Measurements from ENCODE around the gene SEC14L6. TPM values are rescaled to one million over a fixed set of nuclear protein-coding genes. Genes with fewer than 3 reads are reported as not detected.
"Not testable (repeated sequence)": the region's sequence is repeated elsewhere in the genome, so short reads cannot be mapped to it uniquely, and the experiment has no call there.

Gene SEC14L6
- total RNA-seq, 1 donor from 2014 or later: 1.4 TPM

DNA sequence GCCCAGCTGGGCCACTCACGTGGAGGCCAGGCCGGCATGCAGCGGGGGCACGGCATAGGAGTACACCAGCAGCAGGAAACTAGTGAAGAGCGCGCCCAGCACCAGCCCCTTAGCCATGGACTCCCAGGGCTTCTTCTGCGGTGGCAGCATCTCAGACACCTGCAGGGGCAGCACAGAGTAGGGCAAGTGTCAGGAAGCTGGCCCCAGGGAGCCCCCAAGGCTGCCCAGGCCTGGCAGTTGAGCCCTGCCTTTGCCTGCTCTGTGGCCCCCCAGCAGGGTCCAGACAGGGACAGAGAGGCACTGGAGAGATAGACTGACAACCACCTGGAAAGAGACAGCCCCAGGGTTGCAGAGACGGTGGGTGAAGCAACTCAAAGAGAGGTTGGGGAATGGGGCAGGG, 10.7 kb upstream of the SEC14L6 start:
- TF ChIP-seq, protein P1, sequence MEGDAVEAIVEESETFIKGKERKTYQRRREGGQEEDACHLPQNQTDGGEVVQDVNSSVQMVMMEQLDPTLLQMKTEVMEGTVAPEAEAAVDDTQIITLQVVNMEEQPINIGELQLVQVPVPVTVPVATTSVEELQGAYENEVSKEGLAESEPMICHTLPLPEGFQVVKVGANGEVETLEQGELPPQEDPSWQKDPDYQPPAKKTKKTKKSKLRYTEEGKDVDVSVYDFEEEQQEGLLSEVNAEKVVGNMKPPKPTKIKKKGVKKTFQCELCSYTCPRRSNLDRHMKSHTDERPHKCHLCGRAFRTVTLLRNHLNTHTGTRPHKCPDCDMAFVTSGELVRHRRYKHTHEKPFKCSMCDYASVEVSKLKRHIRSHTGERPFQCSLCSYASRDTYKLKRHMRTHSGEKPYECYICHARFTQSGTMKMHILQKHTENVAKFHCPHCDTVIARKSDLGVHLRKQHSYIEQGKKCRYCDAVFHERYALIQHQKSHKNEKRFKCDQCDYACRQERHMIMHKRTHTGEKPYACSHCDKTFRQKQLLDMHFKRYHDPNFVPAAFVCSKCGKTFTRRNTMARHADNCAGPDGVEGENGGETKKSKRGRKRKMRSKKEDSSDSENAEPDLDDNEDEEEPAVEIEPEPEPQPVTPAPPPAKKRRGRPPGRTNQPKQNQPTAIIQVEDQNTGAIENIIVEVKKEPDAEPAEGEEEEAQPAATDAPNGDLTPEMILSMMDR (IDR thresholded peaks at IDR 0.05; ENCODE audit: unreplicated experiment): no peak
- no peaks in the 10 kb centered on the region for H3K36me3 Mint-ChIP-seq (ENCODE audit: low read depth, unreplicated experiment)
- no peaks in the 10 kb centered on the region for H3K9me3 Mint-ChIP-seq (ENCODE audit: unreplicated experiment)
- peaks cover 2% of the 10 kb centered on the region for H3K27me3 Mint-ChIP-seq (ENCODE audit: unreplicated experiment)
- no peak overlapping the region for H3K27ac Mint-ChIP-seq (ENCODE audit: unreplicated experiment)
- no peak overlapping the region for H3K4me3 Mint-ChIP-seq (ENCODE audit: unreplicated experiment)
- no peak for DNase-seq (ENCODE audit: low spot score)
- H3K4me1 Mint-ChIP-seq (ENCODE audit: unreplicated experiment): peaks cover 14% of the 10 kb centered on the region

DNA sequence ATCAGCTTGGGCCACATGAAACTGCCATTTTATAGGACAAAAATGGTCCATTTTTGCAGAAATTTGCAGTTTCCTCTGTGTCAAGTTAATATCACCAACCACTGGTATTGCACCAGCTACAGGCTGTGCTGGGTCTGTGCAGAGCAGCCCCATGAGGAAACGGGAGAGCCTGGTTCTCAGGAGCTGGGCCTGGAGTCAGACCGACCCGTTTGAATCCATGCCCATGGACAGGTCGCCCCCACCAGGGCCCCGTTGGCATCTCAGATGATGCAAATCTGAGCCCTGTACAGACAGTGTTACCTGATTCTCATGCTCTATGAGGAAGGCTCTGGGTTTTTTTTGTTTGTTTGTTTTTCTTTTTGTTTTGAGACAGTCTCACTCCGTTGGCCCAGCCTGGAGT, 9.8 kb upstream of the SEC14L6 start:
- Mint-ChIP-seq H3K27me3 (ENCODE audit: unreplicated experiment) (peaks cover 2% of the 10 kb centered on the region), H3K4me1 (ENCODE audit: unreplicated experiment) (peaks cover 10% of the 10 kb centered on the region), H3K4me3 (ENCODE audit: unreplicated experiment) (no peak overlapping the region), H3K27ac (ENCODE audit: unreplicated experiment) (no peak overlapping the region), H3K36me3 (ENCODE audit: low read depth, unreplicated experiment) (no peaks in the 10 kb centered on the region), H3K9me3 (ENCODE audit: unreplicated experiment) (no peaks in the 10 kb centered on the region)
- TF ChIP-seq, protein P1 (IDR thresholded peaks at IDR 0.05; ENCODE audit: unreplicated experiment): no peak
- DNase-seq (ENCODE audit: low spot score): no peak

DNA sequence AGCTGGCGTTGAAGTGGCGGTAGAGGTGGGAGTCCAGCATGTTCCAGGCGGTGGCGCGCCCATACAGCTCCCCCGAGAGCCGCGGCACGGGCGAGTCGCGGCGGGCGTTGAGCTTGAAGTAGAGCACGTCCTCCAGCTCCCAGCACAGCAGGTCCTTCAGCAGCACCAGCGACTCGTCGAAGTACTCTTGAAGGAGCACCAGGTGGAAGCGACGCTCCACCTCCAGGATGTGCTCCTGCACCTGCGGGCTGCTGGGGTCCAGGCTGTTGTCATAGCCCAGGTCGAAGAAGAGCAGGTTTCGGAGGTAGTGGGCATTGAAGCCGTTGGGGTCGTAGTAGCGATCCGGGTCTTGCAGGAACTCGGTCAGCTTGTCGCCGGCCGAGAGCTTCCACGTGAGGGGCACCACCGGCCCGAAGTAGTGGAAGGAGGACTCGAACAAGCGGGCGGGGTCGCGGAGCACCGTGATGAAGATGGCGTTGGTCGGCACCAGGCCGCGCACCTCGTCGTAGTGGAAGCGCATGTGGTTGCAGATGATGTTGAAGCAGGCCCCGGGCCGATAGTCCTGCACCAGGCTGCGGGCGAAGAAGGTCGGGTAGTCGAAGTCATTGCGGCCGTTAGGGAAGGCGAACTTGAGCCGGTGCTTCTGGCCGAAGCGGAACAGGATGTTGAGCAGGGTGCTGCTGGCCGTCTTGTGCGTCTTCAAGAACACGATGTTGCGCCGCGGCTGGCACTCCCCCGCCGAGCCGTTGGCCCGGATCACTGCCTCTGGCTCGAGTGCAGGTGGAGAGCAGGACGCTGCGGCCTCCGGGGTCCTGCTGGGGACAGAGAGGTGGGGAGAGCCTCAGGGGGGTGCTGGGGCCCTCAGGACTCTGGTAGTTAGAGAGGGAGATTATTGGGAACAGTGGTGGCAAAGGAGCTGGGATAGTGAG, 9.0 kb upstream of the SEC14L6 start:
- H3K27ac Mint-ChIP-seq (ENCODE audit: unreplicated experiment): no peak overlapping the region
- TF ChIP-seq, protein P1 (IDR thresholded peaks at IDR 0.05; ENCODE audit: unreplicated experiment): no peak
- H3K4me1 Mint-ChIP-seq (ENCODE audit: unreplicated experiment): peaks cover 5% of the 10 kb centered on the region

DNA sequence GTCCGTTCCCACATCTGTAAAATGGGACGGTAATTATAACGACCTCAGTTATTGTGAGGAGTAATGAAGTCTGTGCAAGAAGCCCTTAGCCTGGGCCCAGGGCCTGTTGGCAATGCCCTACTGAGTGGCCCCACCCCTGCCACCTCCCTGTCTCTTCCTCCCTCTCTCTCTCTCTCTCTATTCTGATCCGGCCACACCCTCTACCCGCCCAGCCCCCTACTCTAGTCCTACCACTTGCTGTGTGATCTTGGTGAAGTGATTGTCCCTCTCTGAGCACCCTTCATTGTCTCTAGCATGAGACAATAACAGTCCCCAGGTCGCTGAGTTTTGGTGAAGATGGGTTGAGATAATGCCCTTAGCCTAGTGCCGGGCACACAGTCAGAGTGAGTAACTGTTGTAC, 7.4 kb upstream of the SEC14L6 start:
- no peak for DNase-seq (ENCODE audit: low spot score)
- TF ChIP-seq, protein P1 (IDR thresholded peaks at IDR 0.05; ENCODE audit: unreplicated experiment): no peak
- Mint-ChIP-seq H3K4me1 (ENCODE audit: unreplicated experiment) (peaks cover 12% of the 10 kb centered on the region), H3K36me3 (ENCODE audit: low read depth, unreplicated experiment) (no peaks in the 10 kb centered on the region), H3K9me3 (ENCODE audit: unreplicated experiment) (no peaks in the 10 kb centered on the region), H3K27ac (ENCODE audit: unreplicated experiment) (no peak overlapping the region), H3K27me3 (ENCODE audit: unreplicated experiment) (peaks cover 5% of the 10 kb centered on the region), H3K4me3 (ENCODE audit: unreplicated experiment) (peak overlapping the region; percentile 1)

More for the DNA sequence above, 9.0 kb upstream of the SEC14L6 start:
- H3K27me3 Mint-ChIP-seq (ENCODE audit: unreplicated experiment): peaks cover 2% of the 10 kb centered on the region
- H3K9me3 Mint-ChIP-seq (ENCODE audit: unreplicated experiment): no peaks in the 10 kb centered on the region
- no peaks in the 10 kb centered on the region for H3K36me3 Mint-ChIP-seq (ENCODE audit: low read depth, unreplicated experiment)
- H3K4me3 Mint-ChIP-seq (ENCODE audit: unreplicated experiment): no peak overlapping the region
- no peak for DNase-seq (ENCODE audit: low spot score)

DNA sequence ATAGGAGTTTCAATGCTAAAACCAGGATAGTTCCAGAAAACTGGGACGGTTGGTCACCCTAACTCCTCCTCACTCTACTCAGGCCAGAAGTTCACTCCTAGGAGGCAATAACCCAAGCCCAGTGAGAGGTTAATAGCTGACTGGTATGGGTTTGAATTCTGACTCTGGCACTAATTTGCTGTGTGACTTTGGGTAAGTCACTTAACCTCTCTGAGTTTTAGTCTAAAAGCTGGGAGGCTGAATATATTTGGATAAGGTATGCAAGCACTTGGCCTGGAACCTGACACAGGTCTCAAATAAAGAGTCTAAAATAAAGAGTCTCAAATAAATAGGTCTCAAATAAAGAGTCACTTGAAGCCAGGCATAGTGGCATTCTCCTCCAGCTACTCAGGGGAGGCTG, 6.2 kb upstream of the SEC14L6 start:
- peaks cover 19% of the 10 kb centered on the region for H3K4me1 Mint-ChIP-seq (ENCODE audit: unreplicated experiment)
- H3K27ac Mint-ChIP-seq (ENCODE audit: unreplicated experiment): no peak overlapping the region
- H3K36me3 Mint-ChIP-seq (ENCODE audit: low read depth, unreplicated experiment): no peaks in the 10 kb centered on the region
- peaks cover 5% of the 10 kb centered on the region for H3K27me3 Mint-ChIP-seq (ENCODE audit: unreplicated experiment)
- H3K4me3 Mint-ChIP-seq (ENCODE audit: unreplicated experiment): no peak overlapping the region
- no peaks in the 10 kb centered on the region for H3K9me3 Mint-ChIP-seq (ENCODE audit: unreplicated experiment)
- TF ChIP-seq, protein P1 (IDR thresholded peaks at IDR 0.05; ENCODE audit: unreplicated experiment): no peak
- no peak for DNase-seq (ENCODE audit: low spot score)

DNA sequence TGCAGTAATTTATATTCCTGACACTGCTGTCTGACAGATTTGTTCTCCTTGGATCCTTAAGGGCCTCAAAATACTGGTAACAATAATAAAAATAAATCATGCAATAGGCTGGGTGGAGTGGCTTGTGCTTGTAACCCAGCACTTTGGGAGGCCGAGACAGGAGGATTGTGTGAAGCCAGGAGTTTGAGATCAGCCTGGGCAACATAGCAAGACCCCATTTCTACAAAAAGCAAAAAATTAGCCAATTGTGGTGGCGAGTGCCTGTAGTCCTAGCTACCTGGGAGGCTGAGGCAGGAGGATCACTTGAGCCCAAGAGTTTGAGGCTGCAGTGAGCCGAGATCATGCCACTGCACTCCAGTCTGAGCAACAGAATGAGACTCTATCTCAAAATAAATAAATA, 5.3 kb upstream of the SEC14L6 start:
- H3K9me3 Mint-ChIP-seq (ENCODE audit: unreplicated experiment); H3K4me3 Mint-ChIP-seq (ENCODE audit: unreplicated experiment); H3K27me3 Mint-ChIP-seq (ENCODE audit: unreplicated experiment); H3K27ac Mint-ChIP-seq (ENCODE audit: unreplicated experiment); DNase-seq (ENCODE audit: low spot score); H3K36me3 Mint-ChIP-seq (ENCODE audit: low read depth, unreplicated experiment): not testable (repeated sequence)
- peaks cover 24% of the 10 kb centered on the region for H3K4me1 Mint-ChIP-seq (ENCODE audit: unreplicated experiment)
